ENCODE results near the gene ATP9B. TPM values are rescaled to one million over a fixed set of nuclear protein-coding genes. Genes with fewer than 3 reads are reported as not detected.

ATP9B gene
- total RNA-seq, 1 experiment from 2014 or later: 20.9 TPM

DNA sequence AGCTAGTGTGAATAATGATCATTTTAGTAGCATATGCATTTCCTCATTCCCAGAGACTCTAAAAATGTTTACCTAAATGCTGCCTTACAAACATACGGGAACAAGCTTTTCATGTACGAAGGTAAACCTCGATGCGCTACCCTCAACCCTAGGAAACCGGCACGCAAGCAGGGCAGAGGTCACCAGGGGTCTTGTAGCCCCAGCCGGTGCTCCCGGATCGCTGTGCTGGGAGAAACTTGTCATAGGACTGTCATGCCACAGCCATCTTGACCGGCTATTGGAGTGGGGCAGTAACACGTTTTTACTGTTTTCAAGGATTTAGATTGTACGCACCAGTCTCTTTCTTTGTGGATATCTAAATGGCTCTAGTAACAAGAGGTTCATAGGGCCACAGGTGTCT lies 291.7 kb downstream of the ATP9B start:
- no peak overlapping the region for H3K18ac ChIP-seq (ENCODE audit: insufficient read length, low read depth, low read length)
- Mint-ChIP-seq H3K4me3 (no peak overlapping the region), H3K4me1 (peaks cover 0 to 5% of the 10 kb centered on the region in 2 experiments; a peak in 2 of 4 replicates), H3K27me3 (ENCODE audit: low read depth) (no peaks in the 10 kb centered on the region), H3K36me3 (ENCODE audit: insufficient read depth in 1 of 3, low read depth in 3 of 3) (peaks cover 12 to 34% (median 24%) of the 10 kb centered on the region in 3 experiments; a peak in 6 of 7 replicates), H3K27ac (peak overlapping the region in 1 of 3 experiments; percentile 56; a peak in 1 of 7 replicates), H3K9me3 (peaks cover 0 to 3% of the 10 kb centered on the region in 2 experiments; a peak in 1 of 5 replicates)
- no peak overlapping the region for H3K27ac ChIP-seq (ENCODE audit: insufficient read length, low read depth, low read length)
- no peak overlapping the region for H2BK120ac ChIP-seq (ENCODE audit: low read depth, low read length, poor library complexity, severe bottlenecking)
- H3K23ac ChIP-seq (ENCODE audit: insufficient read length, low read depth, low read length): no peak overlapping the region
- H3K9ac ChIP-seq (ENCODE audit: extremely low read depth, insufficient read length, low read length): no peak overlapping the region
- no peak overlapping the region for H3K56ac ChIP-seq (ENCODE audit: insufficient read length, low read depth, low read length)
- no peaks in the 10 kb centered on the region for H3K79me2 ChIP-seq (ENCODE audit: insufficient read depth, low read length)
- H4K91ac ChIP-seq (ENCODE audit: insufficient read length, low read depth, low read length): no peak overlapping the region
- no peak overlapping the region for H3K4ac ChIP-seq (ENCODE audit: low read depth, low read length)
- H2AFZ ChIP-seq (ENCODE audit: low read length): no peak overlapping the region
- H2BK12ac ChIP-seq (ENCODE audit: insufficient read length, low read depth, low read length): no peak overlapping the region
- no peak overlapping the region for H2BK15ac ChIP-seq (ENCODE audit: low read depth, low read length)
- no peak overlapping the region for H4K8ac ChIP-seq (replicated peaks; ENCODE audit: insufficient read length, low read depth, low read length)
- H3K79me1 ChIP-seq (ENCODE audit: insufficient read depth, low read depth, low read length, poor library complexity, severe bottlenecking): no peaks in the 10 kb centered on the region
- no peak overlapping the region for H3K14ac ChIP-seq (ENCODE audit: insufficient read depth, low read length)
- no peaks in the 10 kb centered on the region for H3K9me3 ChIP-seq (ENCODE audit: control insufficient read depth, low read depth, low read length)
- H4K5ac ChIP-seq (ENCODE audit: insufficient read length, low read depth, low read length): no peak overlapping the region
- H3K4me2 ChIP-seq (ENCODE audit: insufficient read depth, insufficient read length, low read length): no peak overlapping the region
- no peaks in the 10 kb centered on the region for H4K20me1 ChIP-seq (ENCODE audit: control insufficient read depth, insufficient read depth, insufficient read length)
- H2BK20ac ChIP-seq (ENCODE audit: low read depth, low read length, poor library complexity, severe bottlenecking): no peak overlapping the region
- H3K27me3 ChIP-seq (ENCODE audit: insufficient read depth, low read length): no peaks in the 10 kb centered on the region
- no peak overlapping the region for H2AK5ac ChIP-seq (ENCODE audit: insufficient read length, low read length)
- H3K4me1 ChIP-seq (ENCODE audit: insufficient read depth, low read length): no peaks in the 10 kb centered on the region
- TF ChIP-seq, protein P1, sequence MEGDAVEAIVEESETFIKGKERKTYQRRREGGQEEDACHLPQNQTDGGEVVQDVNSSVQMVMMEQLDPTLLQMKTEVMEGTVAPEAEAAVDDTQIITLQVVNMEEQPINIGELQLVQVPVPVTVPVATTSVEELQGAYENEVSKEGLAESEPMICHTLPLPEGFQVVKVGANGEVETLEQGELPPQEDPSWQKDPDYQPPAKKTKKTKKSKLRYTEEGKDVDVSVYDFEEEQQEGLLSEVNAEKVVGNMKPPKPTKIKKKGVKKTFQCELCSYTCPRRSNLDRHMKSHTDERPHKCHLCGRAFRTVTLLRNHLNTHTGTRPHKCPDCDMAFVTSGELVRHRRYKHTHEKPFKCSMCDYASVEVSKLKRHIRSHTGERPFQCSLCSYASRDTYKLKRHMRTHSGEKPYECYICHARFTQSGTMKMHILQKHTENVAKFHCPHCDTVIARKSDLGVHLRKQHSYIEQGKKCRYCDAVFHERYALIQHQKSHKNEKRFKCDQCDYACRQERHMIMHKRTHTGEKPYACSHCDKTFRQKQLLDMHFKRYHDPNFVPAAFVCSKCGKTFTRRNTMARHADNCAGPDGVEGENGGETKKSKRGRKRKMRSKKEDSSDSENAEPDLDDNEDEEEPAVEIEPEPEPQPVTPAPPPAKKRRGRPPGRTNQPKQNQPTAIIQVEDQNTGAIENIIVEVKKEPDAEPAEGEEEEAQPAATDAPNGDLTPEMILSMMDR (conservative IDR thresholded peaks at IDR 0.05): no peak
- H3K23me2 ChIP-seq (ENCODE audit: insufficient read length, low read depth, low read length, poor library complexity, severe bottlenecking): no peaks in the 10 kb centered on the region
- WGBS (ENCODE audit: extremely low coverage, insufficient read length, low lambda C conversion rate): no CpG with 5 or more reads among the region's 12 CpGs
- DNase-seq: no peak
- no peak overlapping the region for H2BK5ac ChIP-seq (ENCODE audit: insufficient read length, low read length)
- no peak overlapping the region for H3T11ph ChIP-seq (ENCODE audit: low read length)
